GM10266 (cell line): Measurements from ENCODE around the gene C2orf42.

ENCODE experiments used
- DNase-seq: peaks from one replicate; pipeline ENCODE4 v3.0.0; 2012; ENCODE audit errors: extremely low spot score
- CTCF ChIP-seq: IDR thresholded peaks from 2 replicates; pipeline ENCODE4 v1.5.1; 2012; ENCODE audit warnings: mild to moderate bottlenecking, low read depth; ENCODE audit not compliant: control insufficient read depth, insufficient read depth; ENCODE audit errors: missing control alignments

Gene C2orf42

GRCh38 chr2:70212298-70212932, 21.6 kb upstream of the C2orf42 start:
- DNase-seq, result no peak

GRCh38 chr2:70211595-70211994, 20.8 kb upstream of the C2orf42 start:
- no peak for DNase-seq
- no peak for TF ChIP-seq CTCF

More at GRCh38 chr2:70212298-70212932, 21.6 kb upstream of the C2orf42 start:
- no peak for TF ChIP-seq CTCF

GRCh38 chr2:70204452-70204851, 13.6 kb upstream of the C2orf42 start:
- no peak for TF ChIP-seq CTCF
- DNase-seq, result no peak

GRCh38 chr2:70203086-70203485, 12.3 kb upstream of the C2orf42 start:
- TF ChIP-seq CTCF, result no peak
- DNase-seq, result no peak

- TF ChIP-seq CTCF, result no peak
Observed at GRCh38 chr2:70202236-70202806, 11.5 kb upstream of the C2orf42 start.

GRCh38 chr2:70201831-70202230, 11.0 kb upstream of the C2orf42 start:
- no peak for TF ChIP-seq CTCF
- DNase-seq, result no peak

More at GRCh38 chr2:70202236-70202806, 11.5 kb upstream of the C2orf42 start:
- no peak for DNase-seq

GRCh38 chr2:70201225-70201768, 10.5 kb upstream of the C2orf42 start:
- no peak for TF ChIP-seq CTCF
- DNase-seq, result no peak
